GM10847 (cell line): ENCODE data around the gene XIST.

Experiments
- POLR2A ChIP-seq: IDR thresholded peaks from 2 replicates; pipeline ENCODE4 v1.6.1; 2011; ENCODE audit not compliant: insufficient read length; ENCODE audit errors: extremely low read depth

Gene XIST

DNA sequence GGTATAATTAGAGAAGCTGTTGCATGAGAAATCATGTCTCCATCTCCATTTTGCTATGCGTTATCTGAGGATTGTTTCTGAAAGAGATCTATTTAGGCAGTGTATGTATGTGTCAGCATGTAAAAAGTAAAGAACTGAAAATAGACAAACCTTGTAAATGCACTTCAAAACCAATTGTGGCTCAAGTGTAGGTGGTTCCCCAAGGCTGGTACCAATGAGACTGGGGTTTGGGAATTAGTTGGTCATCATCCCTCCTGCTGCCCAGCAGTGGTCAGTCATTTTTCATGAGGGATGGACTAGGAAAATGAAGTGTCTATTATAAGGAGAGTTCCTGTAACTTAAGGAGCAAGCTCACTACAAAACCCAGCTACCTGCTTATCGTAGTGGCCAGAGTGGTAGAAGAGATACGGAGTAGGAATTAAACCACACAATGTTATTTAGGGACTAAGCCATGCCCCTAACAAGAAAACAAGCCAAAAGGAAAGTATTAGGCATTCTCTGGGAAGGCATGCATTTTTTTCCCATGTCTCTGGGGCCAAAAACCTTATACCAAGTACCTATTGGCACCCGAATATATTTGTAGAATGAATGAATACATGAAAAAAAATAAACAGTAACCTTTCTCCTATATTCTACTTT is 30.5 kb downstream of the XIST start:
- no peak for TF ChIP-seq POLR2A

DNA sequence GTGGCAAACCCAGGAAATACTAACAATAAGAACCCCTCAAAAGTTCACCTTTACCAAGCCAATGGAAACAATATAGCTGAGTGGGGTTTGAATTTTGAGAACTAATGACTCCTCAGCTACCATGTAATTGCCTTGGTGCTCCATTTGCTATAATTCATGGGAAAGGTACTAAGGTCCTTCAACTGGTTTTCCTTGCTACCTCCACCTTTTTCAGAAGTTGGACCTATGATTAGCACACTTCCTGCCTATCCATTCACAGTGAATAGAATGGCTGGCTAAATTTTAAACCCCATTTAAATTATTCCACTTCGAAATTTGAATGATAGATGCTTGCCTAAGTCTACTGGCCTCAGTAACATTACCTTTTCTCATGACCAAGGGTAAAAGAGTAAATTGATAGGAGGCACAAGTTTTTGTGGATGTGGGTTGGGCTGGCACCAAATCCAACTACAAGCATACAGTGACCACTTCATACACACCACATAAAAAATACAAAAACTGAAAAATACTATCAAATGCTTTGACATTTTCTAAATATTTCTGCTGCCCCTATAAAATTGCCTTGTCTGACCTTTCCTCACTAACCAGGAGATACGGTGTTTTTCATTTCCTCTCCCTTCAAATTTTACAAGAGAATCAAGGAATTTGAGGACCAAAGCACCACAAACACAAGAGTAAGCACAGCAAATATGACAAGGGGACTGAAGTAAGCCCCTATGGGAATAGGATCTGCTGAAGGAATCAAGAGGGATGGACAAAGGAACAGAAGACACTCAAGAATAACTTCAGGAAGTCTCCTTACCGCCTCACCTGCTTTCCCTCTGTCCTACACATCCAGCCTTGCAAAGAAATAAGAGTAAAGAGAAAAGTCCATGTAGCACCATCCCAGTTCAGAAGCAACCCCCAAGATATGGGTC is 34.1 kb downstream of the XIST start:
- TF ChIP-seq POLR2A, result no peak

- TF ChIP-seq POLR2A, result no peak
These were observed 34.9 kb downstream of the XIST start for GRCh38 chrX:73817393-73818199.

GRCh38 chrX:73812256-73812655 is 40.3 kb downstream of the XIST start:
- no peak for TF ChIP-seq POLR2A

- TF ChIP-seq POLR2A, result no peak
These were observed 52.6 kb downstream of the XIST start for GRCh38 chrX:73799888-73800287.

- TF ChIP-seq POLR2A, result no peak
These were observed 67.0 kb downstream of the XIST start for GRCh38 chrX:73785493-73785892.
